B cell (primary cell): ENCODE measurements around the gene ATXN1.

Experiments used
- EZH2 ChIP-seq: IDR thresholded peaks from 2 replicates; pipeline ENCODE4 v1.6.1; 2012; ENCODE audit warnings: borderline replicate concordance, low read depth, mild to moderate bottlenecking, moderate library complexity, low read length; ENCODE audit not compliant: insufficient read depth, poor library complexity, severe bottlenecking
- TF ChIP-seq, protein P1 (sequence below): fragments of 200-600 bp; IDR thresholded peaks from one replicate; pipeline ENCODE4 v1.8.0; 2022; ENCODE audit warnings: antibody characterized with exemption, mild to moderate bottlenecking

DNA sequence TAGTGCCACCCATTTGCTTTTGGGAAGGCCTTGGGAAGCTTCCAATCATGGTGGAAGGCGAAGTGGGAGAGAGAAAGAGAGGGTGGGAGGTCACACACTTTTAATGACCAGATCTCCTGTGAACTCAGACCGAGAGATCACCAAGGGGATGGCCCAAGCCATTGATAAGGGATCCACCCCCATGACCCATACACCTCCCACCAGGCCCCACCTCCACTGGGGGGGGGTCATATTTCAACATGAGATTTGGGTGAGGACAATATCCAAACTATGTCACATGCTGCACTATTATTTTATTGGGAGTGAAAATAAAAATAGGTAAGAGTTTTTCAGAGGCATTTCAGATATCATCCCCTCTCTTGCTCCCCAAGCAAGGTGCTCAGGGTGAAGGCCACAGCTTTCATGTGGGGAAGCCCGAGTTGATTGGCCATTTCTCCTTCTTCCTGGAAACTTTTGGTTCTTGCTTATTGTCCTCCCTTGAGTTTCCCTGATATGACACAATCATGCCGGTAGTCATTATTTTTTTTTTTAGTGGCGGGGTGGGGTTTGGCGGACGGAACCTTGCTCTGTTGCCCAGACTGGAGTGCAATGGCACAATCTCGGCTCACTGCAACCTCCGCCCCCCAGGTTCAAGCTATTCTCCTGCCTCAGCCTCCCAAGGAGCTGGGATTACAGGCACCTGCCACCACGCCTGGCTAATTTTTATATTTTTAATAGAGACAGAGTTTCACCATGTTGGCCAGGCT lies 507.7 kb downstream of the ATXN1 start:
- TF ChIP-seq, protein P1, sequence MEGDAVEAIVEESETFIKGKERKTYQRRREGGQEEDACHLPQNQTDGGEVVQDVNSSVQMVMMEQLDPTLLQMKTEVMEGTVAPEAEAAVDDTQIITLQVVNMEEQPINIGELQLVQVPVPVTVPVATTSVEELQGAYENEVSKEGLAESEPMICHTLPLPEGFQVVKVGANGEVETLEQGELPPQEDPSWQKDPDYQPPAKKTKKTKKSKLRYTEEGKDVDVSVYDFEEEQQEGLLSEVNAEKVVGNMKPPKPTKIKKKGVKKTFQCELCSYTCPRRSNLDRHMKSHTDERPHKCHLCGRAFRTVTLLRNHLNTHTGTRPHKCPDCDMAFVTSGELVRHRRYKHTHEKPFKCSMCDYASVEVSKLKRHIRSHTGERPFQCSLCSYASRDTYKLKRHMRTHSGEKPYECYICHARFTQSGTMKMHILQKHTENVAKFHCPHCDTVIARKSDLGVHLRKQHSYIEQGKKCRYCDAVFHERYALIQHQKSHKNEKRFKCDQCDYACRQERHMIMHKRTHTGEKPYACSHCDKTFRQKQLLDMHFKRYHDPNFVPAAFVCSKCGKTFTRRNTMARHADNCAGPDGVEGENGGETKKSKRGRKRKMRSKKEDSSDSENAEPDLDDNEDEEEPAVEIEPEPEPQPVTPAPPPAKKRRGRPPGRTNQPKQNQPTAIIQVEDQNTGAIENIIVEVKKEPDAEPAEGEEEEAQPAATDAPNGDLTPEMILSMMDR, result no peak
- TF ChIP-seq EZH2, result no peak
